Activated naive CD8-positive, alpha-beta T cell treated with anti-CD3 and anti-CD28 coated beads, Interleukin-2, amount 50 U/mL, for 24 hours (primary cell): ENCODE results near the gene ANKRD6.

ENCODE experiments used
- ATAC-seq: fragments of 150-1000 bp; cut with Tn5 transposase; one replicate; pipeline ENCODE4 v1.10.0; 2021
- DNase-seq: peaks from one replicate; pipeline ENCODE4 v3.0.0; 2021
- H3K27ac Mint-ChIP-seq: one replicate; pipeline ENCODE4 v1.8.0; 2021; ENCODE audit warnings: mild to moderate bottlenecking, mixed read lengths
- H3K27me3 Mint-ChIP-seq: one replicate; pipeline ENCODE4 v1.8.0; 2021; ENCODE audit warnings: mixed read lengths
- H3K36me3 Mint-ChIP-seq: one replicate; pipeline ENCODE4 v1.8.0; 2021; ENCODE audit warnings: low read depth, mixed read lengths
- H3K4me1 Mint-ChIP-seq: one replicate; pipeline ENCODE4 v1.8.0; 2021; ENCODE audit warnings: mixed read lengths
- H3K4me3 Mint-ChIP-seq: one replicate; pipeline ENCODE4 v1.8.0; 2021; ENCODE audit warnings: mild to moderate bottlenecking, moderate library complexity, mixed read lengths
- H3K9me3 Mint-ChIP-seq: one replicate; pipeline ENCODE4 v1.8.0; 2021; ENCODE audit warnings: mixed read lengths

The ANKRD6 gene

GRCh38 chr6:89530982-89531381 lies 98.0 kb downstream of the ANKRD6 start:
- no peaks in the 10 kb centered on the region for H3K27me3 Mint-ChIP-seq
- DNase-seq (no peak), ATAC-seq (no peak)
- no peaks in the 10 kb centered on the region for H3K36me3 Mint-ChIP-seq
- no peak overlapping the region for H3K27ac Mint-ChIP-seq
- no peaks in the 10 kb centered on the region for H3K9me3 Mint-ChIP-seq
- no peaks in the 10 kb centered on the region for H3K4me1 Mint-ChIP-seq
- no peak overlapping the region for H3K4me3 Mint-ChIP-seq

GRCh38 chr6:89536231-89536630 lies 103.3 kb downstream of the ANKRD6 start:
- ATAC-seq: no peak
- no peaks in the 10 kb centered on the region for H3K9me3 Mint-ChIP-seq
- no peak for DNase-seq
- no peaks in the 10 kb centered on the region for H3K4me1 Mint-ChIP-seq
- H3K27me3 Mint-ChIP-seq: no peaks in the 10 kb centered on the region
- no peaks in the 10 kb centered on the region for H3K36me3 Mint-ChIP-seq
- no peak overlapping the region for H3K4me3 Mint-ChIP-seq
- no peak overlapping the region for H3K27ac Mint-ChIP-seq

GRCh38 chr6:89539779-89540178 lies 106.8 kb downstream of the ANKRD6 start:
- H3K27ac Mint-ChIP-seq: no peak overlapping the region
- no peak overlapping the region for H3K4me3 Mint-ChIP-seq
- DNase-seq: no peak
- H3K9me3 Mint-ChIP-seq: no peaks in the 10 kb centered on the region
- no peaks in the 10 kb centered on the region for H3K4me1 Mint-ChIP-seq
- no peaks in the 10 kb centered on the region for H3K36me3 Mint-ChIP-seq
- H3K27me3 Mint-ChIP-seq: no peaks in the 10 kb centered on the region
- ATAC-seq: no peak

GRCh38 chr6:89542081-89542857 lies 109.3 kb downstream of the ANKRD6 start:
- ATAC-seq (no peak), DNase-seq (no peak)
- no peak overlapping the region for H3K27ac Mint-ChIP-seq
- H3K4me1 Mint-ChIP-seq: no peaks in the 10 kb centered on the region
- no peaks in the 10 kb centered on the region for H3K27me3 Mint-ChIP-seq
- H3K9me3 Mint-ChIP-seq: no peaks in the 10 kb centered on the region
- no peak overlapping the region for H3K4me3 Mint-ChIP-seq
- no peaks in the 10 kb centered on the region for H3K36me3 Mint-ChIP-seq

- Mint-ChIP-seq H3K27me3 (no peaks in the 10 kb centered on the region), H3K9me3 (no peaks in the 10 kb centered on the region), H3K4me3 (no peak overlapping the region), H3K36me3 (no peaks in the 10 kb centered on the region), H3K27ac (no peak overlapping the region), H3K4me1 (no peaks in the 10 kb centered on the region)
- ATAC-seq (no peak), DNase-seq (no peak)
Observed at GRCh38 chr6:89542866-89543265, 109.9 kb downstream of the ANKRD6 start.

- no peak overlapping the region for H3K4me3 Mint-ChIP-seq
Observed at GRCh38 chr6:89547281-89547680, 114.3 kb downstream of the ANKRD6 start.

GRCh38 chr6:89553431-89553830 lies 120.5 kb downstream of the ANKRD6 start:
- H3K4me1 Mint-ChIP-seq: no peaks in the 10 kb centered on the region
- no peak overlapping the region for H3K27ac Mint-ChIP-seq
- no peak overlapping the region for H3K4me3 Mint-ChIP-seq
- DNase-seq (no peak), ATAC-seq (no peak)
- H3K27me3 Mint-ChIP-seq: peaks cover 10% of the 10 kb centered on the region
- no peaks in the 10 kb centered on the region for H3K36me3 Mint-ChIP-seq
- H3K9me3 Mint-ChIP-seq: peaks cover 8% of the 10 kb centered on the region

More at GRCh38 chr6:89547281-89547680, 114.3 kb downstream of the ANKRD6 start:
- no peak for DNase-seq
- no peaks in the 10 kb centered on the region for H3K9me3 Mint-ChIP-seq
- H3K27me3 Mint-ChIP-seq: no peaks in the 10 kb centered on the region
- H3K4me1 Mint-ChIP-seq: no peaks in the 10 kb centered on the region
- no peaks in the 10 kb centered on the region for H3K36me3 Mint-ChIP-seq
- no peak for ATAC-seq
- no peak overlapping the region for H3K27ac Mint-ChIP-seq

- Mint-ChIP-seq H3K36me3 (no peaks in the 10 kb centered on the region), H3K9me3 (peaks cover 8% of the 10 kb centered on the region), H3K27me3 (peaks cover 10% of the 10 kb centered on the region), H3K4me3 (no peak overlapping the region), H3K4me1 (no peaks in the 10 kb centered on the region), H3K27ac (no peak overlapping the region)
- no peak for ATAC-seq
- DNase-seq: no peak
Observed at GRCh38 chr6:89554106-89554505, 121.2 kb downstream of the ANKRD6 start.

GRCh38 chr6:89555031-89555430 lies 122.1 kb downstream of the ANKRD6 start:
- Mint-ChIP-seq H3K27ac (no peak overlapping the region), H3K4me3 (no peak overlapping the region), H3K4me1 (no peaks in the 10 kb centered on the region), H3K27me3 (peaks cover 10% of the 10 kb centered on the region), H3K36me3 (no peaks in the 10 kb centered on the region), H3K9me3 (peaks cover 8% of the 10 kb centered on the region)
- ATAC-seq (no peak), DNase-seq (no peak)

GRCh38 chr6:89555806-89556205 lies 122.9 kb downstream of the ANKRD6 start:
- DNase-seq: no peak
- Mint-ChIP-seq H3K4me1 (no peaks in the 10 kb centered on the region), H3K27me3 (peaks cover 10% of the 10 kb centered on the region), H3K9me3 (peaks cover 8% of the 10 kb centered on the region), H3K27ac (no peak overlapping the region), H3K36me3 (no peaks in the 10 kb centered on the region), H3K4me3 (no peak overlapping the region)
- no peak for ATAC-seq

- H3K27me3 Mint-ChIP-seq: peaks cover 10% of the 10 kb centered on the region
- H3K4me3 Mint-ChIP-seq: no peak overlapping the region
- no peak for DNase-seq
- no peak for ATAC-seq
- H3K27ac Mint-ChIP-seq: no peak overlapping the region
- H3K4me1 Mint-ChIP-seq: no peaks in the 10 kb centered on the region
- H3K9me3 Mint-ChIP-seq: peaks cover 8% of the 10 kb centered on the region
- no peaks in the 10 kb centered on the region for H3K36me3 Mint-ChIP-seq
Observed at GRCh38 chr6:89559487-89559886, 126.5 kb downstream of the ANKRD6 start.

GRCh38 chr6:89562093-89562973 lies 129.4 kb downstream of the ANKRD6 start:
- no peaks in the 10 kb centered on the region for H3K36me3 Mint-ChIP-seq
- H3K27me3 Mint-ChIP-seq: peaks cover under 1% of the 10 kb centered on the region
- DNase-seq: no peak
- no peak overlapping the region for H3K27ac Mint-ChIP-seq
- H3K4me1 Mint-ChIP-seq: no peaks in the 10 kb centered on the region
- ATAC-seq: no peak
- H3K4me3 Mint-ChIP-seq: no peak overlapping the region
- H3K9me3 Mint-ChIP-seq: peaks cover 4% of the 10 kb centered on the region

GRCh38 chr6:89563866-89564265 lies 130.9 kb downstream of the ANKRD6 start:
- H3K36me3 Mint-ChIP-seq: no peaks in the 10 kb centered on the region
- no peaks in the 10 kb centered on the region for H3K27me3 Mint-ChIP-seq
- no peak overlapping the region for H3K4me3 Mint-ChIP-seq
- no peaks in the 10 kb centered on the region for H3K9me3 Mint-ChIP-seq
- ATAC-seq: no peak
- no peak for DNase-seq
- H3K27ac Mint-ChIP-seq: no peak overlapping the region
- no peaks in the 10 kb centered on the region for H3K4me1 Mint-ChIP-seq

- no peak for ATAC-seq
- Mint-ChIP-seq H3K9me3 (no peaks in the 10 kb centered on the region), H3K27ac (no peak overlapping the region), H3K4me1 (no peaks in the 10 kb centered on the region), H3K27me3 (no peaks in the 10 kb centered on the region), H3K36me3 (no peaks in the 10 kb centered on the region), H3K4me3 (no peak overlapping the region)
- DNase-seq: no peak
Observed at GRCh38 chr6:89564752-89565427, 131.9 kb downstream of the ANKRD6 start.
